Nephron progenitor cell (in vitro differentiated cells): Measurements from ENCODE around the gene LAMC3.

Experiments used
- DNase-seq: peaks from one replicate; pipeline ENCODE4 v3.0.0; 2021
- H3K27ac Mint-ChIP-seq: 2 replicates; pipeline ENCODE4 v1.8.0; 2021; ENCODE audit warnings: mild to moderate bottlenecking, moderate library complexity, mixed read lengths
- H3K27me3 Mint-ChIP-seq: 2 replicates; pipeline ENCODE4 v1.8.0; 2021; ENCODE audit warnings: mild to moderate bottlenecking, low read depth, mixed read lengths; ENCODE audit not compliant: poor library complexity
- H3K36me3 Mint-ChIP-seq: 2 replicates; pipeline ENCODE4 v1.8.0; 2021; ENCODE audit warnings: low read depth, mixed read lengths
- H3K4me1 Mint-ChIP-seq: 2 replicates; pipeline ENCODE4 v1.8.0; 2021; ENCODE audit warnings: mixed read lengths
- H3K4me3 Mint-ChIP-seq: 2 replicates; pipeline ENCODE4 v1.8.0; 2021; ENCODE audit warnings: mild to moderate bottlenecking, moderate library complexity, mixed read lengths
- H3K9me3 Mint-ChIP-seq: 2 replicates; pipeline ENCODE4 v1.8.0; 2021; ENCODE audit warnings: mild to moderate bottlenecking, moderate library complexity, mixed read lengths
- CTCF ChIP-seq: fragments of 200-600 bp; sonication (generic); IDR thresholded peaks from 2 replicates; pipeline ENCODE4 v1.5.0; 2021; ENCODE audit warnings: antibody characterized with exemption

Gene LAMC3

GRCh38 chr9:131013015-131013755 is 4.2 kb downstream of the LAMC3 start:
- peaks cover 39% of the 10 kb centered on the region for H3K27me3 Mint-ChIP-seq
- H3K27ac Mint-ChIP-seq, result no peak overlapping the region
- DNase-seq, result no peak
- H3K4me3 Mint-ChIP-seq, result no peak overlapping the region
- no peaks in the 10 kb centered on the region for H3K36me3 Mint-ChIP-seq
- no peak for TF ChIP-seq CTCF
- H3K4me1 Mint-ChIP-seq, result peaks cover 52% of the 10 kb centered on the region
- no peaks in the 10 kb centered on the region for H3K9me3 Mint-ChIP-seq

GRCh38 chr9:131013771-131014676 is 5.0 kb downstream of the LAMC3 start:
- peak overlapping the region; percentile 9 for H3K4me3 Mint-ChIP-seq
- H3K4me1 Mint-ChIP-seq, result peaks cover 52% of the 10 kb centered on the region
- H3K27ac Mint-ChIP-seq, result peak overlapping the region; percentile 33
- no peaks in the 10 kb centered on the region for H3K9me3 Mint-ChIP-seq
- no peak for DNase-seq
- peaks cover 35% of the 10 kb centered on the region for H3K27me3 Mint-ChIP-seq
- no peak for TF ChIP-seq CTCF
- no peaks in the 10 kb centered on the region for H3K36me3 Mint-ChIP-seq

- no peak for DNase-seq
- Mint-ChIP-seq H3K27me3 (peaks cover 30% of the 10 kb centered on the region), H3K36me3 (no peaks in the 10 kb centered on the region), H3K4me1 (peaks cover 56% of the 10 kb centered on the region), H3K27ac (no peak overlapping the region), H3K9me3 (no peaks in the 10 kb centered on the region), H3K4me3 (no peak overlapping the region)
- no peak for TF ChIP-seq CTCF
These were observed 6.1 kb downstream of the LAMC3 start for GRCh38 chr9:131015112-131015511.

GRCh38 chr9:131015876-131016397 is 7.0 kb downstream of the LAMC3 start:
- no peak overlapping the region for H3K27ac Mint-ChIP-seq
- no peak overlapping the region for H3K4me3 Mint-ChIP-seq
- no peak for DNase-seq
- H3K27me3 Mint-ChIP-seq, result peaks cover 30% of the 10 kb centered on the region
- TF ChIP-seq CTCF, result no peak
- H3K36me3 Mint-ChIP-seq, result no peaks in the 10 kb centered on the region
- peaks cover 52% of the 10 kb centered on the region for H3K4me1 Mint-ChIP-seq
- H3K9me3 Mint-ChIP-seq, result peaks cover 4% of the 10 kb centered on the region

GRCh38 chr9:131017067-131017466 is 8.1 kb downstream of the LAMC3 start:
- H3K27ac Mint-ChIP-seq, result no peak overlapping the region
- no peak for TF ChIP-seq CTCF
- H3K27me3 Mint-ChIP-seq, result peaks cover 30% of the 10 kb centered on the region
- H3K4me1 Mint-ChIP-seq, result peaks cover 41% of the 10 kb centered on the region
- no peaks in the 10 kb centered on the region for H3K36me3 Mint-ChIP-seq
- peaks cover 4% of the 10 kb centered on the region for H3K9me3 Mint-ChIP-seq
- no peak overlapping the region for H3K4me3 Mint-ChIP-seq
- DNase-seq, result no peak
